Vagina (tissue), 2 donors: ENCODE measurements around the gene PRR14L.

Experiments
- CTCF ChIP-seq, 3 experiments: fragments of 450-650 bp in 2 of 3; fragments of 200-600 bp in 1 of 3; sonication (generic) in 1 of 3; IDR thresholded peaks; one replicate each; pipeline ENCODE4 v1.5.1; 2017 to 2019; ENCODE audit warnings: antibody characterized with exemption in 3 of 3, mild to moderate bottlenecking in 2 of 3, moderate library complexity in 2 of 3
- POLR2A ChIP-seq, 2 donors: fragments of 450-650 bp; IDR thresholded peaks; one replicate each; pipeline ENCODE4 v1.6.1; 2017; ENCODE audit warnings: antibody characterized with exemption in 2 of 2, mild to moderate bottlenecking in 2 of 2, moderate library complexity in 2 of 2
- POLR2AphosphoS5 ChIP-seq, 2 donors: sonication (generic); formaldehyde crosslinking; IDR thresholded peaks; one replicate each; pipeline ENCODE4 v1.9.0; 2017; ENCODE audit warnings: antibody characterized with exemption in 2 of 2, mild to moderate bottlenecking in 2 of 2, low read depth in 1 of 2; ENCODE audit not compliant: insufficient read depth in 1 of 2

- TF ChIP-seq CTCF (IDR thresholded peaks at IDR 0.05) (no peak), POLR2A (IDR thresholded peaks at IDR 0.05) (no peak), POLR2AphosphoS5 (IDR thresholded peaks at IDR 0.05; ENCODE audit: insufficient read depth in 1 of 2, low read depth in 1 of 2) (no peak)
Observed at GRCh38 chr22:31753005-31753633, 3.2 kb upstream of the PRR14L start.
